Measurements from ENCODE around the gene PDLIM7.

The PDLIM7 gene

DNA sequence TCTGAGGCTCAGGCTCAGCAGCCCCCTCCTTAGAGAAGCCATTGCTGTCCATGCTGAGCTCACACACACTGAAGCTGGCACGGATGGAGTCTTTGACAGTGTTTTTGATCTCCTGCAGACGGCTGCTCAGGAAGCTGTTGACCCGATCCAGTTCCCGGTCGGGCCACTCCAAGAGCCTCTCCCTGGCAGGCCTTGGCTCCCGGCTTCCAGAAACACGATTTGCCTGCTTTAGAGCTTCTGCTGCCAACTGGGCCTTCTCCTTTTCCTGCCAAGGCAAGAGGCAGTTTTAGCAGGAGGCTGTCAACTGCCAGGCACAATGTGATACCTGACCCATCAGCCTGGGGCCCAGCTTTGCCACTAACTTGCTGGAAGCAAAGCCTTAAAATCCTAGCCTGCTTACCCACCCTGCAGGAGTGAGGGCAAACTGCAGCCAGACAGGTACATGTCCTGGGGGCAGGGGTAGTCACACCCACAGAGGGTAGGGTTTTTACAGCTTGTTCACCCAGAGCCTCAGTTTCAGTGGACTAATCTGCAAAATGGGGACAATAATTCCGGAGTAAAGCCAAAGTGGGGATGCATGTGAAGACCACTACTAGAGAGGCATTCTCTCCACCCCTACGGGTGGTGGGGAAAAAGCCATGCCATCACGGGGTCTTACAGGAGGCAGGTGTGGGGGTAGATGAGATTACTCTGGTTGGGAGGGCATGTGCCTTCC is 27.7 kb upstream of the PDLIM7 start:
- no peak for DNase-seq (ENCODE audit: low read depth in 2 of 3, low spot score in 1 of 3)

GRCh38 chr5:177524539-177524900 is 27.1 kb upstream of the PDLIM7 start:
- no peak for DNase-seq (ENCODE audit: low read depth in 2 of 3, low spot score in 1 of 3)

- DNase-seq (ENCODE audit: low read depth in 2 of 3, low spot score in 1 of 3) = no peak
Measured at GRCh38 chr5:177523711-177524538, 26.5 kb upstream of the PDLIM7 start.

DNA sequence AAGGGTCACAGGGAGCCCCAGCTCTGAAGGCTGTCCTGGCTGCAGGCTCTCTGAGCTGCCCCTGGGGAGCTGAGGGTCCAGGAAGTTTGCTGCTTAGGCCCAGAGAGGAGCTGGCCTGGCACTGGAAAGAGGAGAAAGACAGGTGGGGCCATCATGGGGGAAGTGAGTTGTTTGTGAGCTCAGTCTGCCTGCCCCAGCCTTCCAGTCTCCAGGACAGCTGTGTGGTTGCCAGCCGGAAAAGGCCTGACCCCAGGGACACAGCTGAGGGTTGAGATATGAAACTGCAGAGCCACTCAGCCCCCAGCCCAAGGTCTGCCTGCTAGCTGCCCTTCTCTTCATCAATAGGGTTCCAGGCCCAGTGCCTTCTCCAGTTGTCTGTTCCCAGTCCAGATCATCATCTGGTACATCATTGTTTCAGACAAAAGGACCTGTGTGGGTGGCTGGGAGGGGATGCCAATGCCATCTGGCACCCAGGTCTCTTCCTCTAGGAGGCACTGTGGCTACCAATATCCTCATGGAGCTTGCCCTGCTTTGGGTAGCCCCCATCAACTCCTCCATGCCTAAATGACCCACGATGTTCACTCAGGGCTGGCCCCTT is 23.6 kb upstream of the PDLIM7 start:
- DNase-seq (ENCODE audit: low read depth in 2 of 3, low spot score in 1 of 3) = no peak

GRCh38 chr5:177520271-177520670 is 22.9 kb upstream of the PDLIM7 start:
- DNase-seq (ENCODE audit: low read depth in 2 of 3, low spot score in 1 of 3) = no peak

DNA sequence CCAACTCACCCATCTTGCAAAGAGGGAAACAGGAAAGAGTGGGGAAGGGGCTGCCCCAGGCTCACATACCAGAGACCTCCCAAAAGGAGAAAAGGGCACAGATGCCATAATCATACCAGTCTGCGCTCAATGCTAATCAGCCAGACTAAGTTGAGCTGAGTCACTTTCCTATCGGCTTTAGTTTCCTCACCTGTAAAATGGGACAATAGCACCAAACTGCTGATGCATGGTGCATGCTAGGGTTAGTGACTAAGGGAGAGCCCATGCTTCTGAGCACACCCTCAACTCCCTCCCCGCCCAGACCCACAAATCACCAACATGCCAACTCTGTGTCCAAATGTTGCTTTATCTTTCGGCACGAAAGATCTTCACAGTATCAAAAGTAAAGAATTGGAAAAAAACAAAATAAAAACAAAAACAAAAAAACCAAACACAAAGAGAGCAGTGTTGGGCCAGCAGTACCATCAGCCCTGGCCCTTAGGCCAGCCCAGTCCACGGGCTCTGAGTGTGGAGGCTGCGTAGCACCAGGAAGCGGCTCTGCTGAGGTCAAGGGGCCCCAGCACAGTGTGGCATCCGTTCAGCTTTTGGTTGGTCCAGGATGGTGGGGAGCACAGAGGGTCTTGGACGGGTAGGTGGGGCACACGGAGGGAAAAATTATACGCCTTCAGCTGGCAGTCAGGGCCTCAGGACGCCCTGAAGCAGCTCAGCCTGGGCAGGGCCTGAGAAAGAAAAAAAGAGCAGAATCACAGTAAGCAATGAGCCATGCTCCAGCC is 22.2 kb upstream of the PDLIM7 start:
- no peak for DNase-seq (ENCODE audit: low read depth in 2 of 3, low spot score in 1 of 3)

DNA sequence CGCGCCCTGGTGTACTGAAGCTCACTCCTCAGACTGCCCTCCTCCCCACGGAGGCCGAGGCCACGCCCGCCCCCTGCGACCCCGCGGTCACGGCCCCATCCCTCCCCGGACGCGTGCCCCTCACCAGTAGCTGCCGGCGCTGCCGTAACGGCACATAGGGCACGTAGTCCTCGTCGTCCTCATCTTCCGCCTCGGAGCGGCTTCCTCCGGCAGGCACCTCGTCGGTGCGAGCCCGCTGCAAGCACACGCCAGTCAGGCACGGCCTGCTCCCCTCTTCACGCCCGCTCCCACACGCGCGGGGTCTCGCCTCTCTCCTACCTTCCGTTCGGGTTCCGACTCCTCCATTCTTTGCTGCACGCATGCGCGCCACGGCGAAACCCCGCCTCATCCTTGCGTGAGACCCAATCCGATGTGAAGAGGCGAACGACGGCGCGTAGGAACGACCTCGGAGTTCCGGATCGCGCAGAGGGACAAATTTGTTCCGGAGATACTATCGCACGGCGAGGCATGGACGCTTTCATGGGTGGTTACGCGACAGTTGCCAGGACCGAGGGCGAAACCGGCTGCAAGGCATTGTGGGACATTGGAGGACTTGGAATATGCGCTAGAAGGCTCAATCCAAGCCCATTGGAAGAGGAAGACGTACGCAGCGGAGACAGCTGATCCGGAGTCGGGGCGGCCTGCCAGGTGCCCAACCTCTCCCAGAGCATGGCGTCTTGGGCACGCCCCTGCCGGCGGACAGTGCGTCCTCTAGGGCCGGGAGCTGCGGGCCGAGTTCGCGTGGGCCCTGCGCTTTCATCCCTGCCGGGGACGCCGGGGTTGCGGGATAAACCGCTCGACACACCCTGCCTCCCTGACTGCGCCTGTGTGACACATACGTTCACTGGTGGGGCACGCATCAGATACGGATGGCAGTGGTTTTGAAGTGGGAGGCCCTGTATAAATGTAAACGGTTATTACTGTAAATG is 19.5 kb upstream of the PDLIM7 start, which contains the start of gene DDX41:
Gene DDX41, minus strand, starts transcription at position 361 of the 968 bp plus-strand sequence. Its CDS starts 16 bp downstream, at position 345.
- DNase-seq (ENCODE audit: low read depth in 2 of 3, low spot score in 1 of 3) = peak; percentile 94 to 95 (median 94)

DNA sequence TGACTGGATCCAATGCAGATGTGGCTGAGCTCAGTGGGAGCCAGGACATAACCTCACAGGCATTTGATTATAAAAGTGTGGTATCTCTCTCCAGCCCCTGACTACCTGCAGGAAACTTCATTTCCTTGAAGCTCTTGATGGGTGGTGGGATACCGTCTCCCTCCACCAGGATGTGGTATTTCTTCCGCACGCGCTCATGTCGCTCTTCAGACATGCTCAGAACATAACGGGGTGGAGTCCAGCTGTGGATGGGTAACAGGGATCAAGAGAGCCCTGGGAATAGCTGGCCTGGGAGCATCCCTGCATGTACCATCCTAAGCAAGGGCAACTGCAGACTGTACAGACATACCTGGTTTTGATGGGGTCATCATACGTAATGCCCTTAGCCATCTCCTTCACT is 18.2 kb upstream of the PDLIM7 start:
- no peak for DNase-seq (ENCODE audit: low read depth in 2 of 3, low spot score in 1 of 3)

GRCh38 chr5:177514541-177514940 is 17.1 kb upstream of the PDLIM7 start:
- no peak for DNase-seq (ENCODE audit: low read depth in 2 of 3, low spot score in 1 of 3)

GRCh38 chr5:177513500-177513899 is 16.1 kb upstream of the PDLIM7 start:
- no peak for DNase-seq (ENCODE audit: low read depth in 2 of 3, low spot score in 1 of 3)

DNA sequence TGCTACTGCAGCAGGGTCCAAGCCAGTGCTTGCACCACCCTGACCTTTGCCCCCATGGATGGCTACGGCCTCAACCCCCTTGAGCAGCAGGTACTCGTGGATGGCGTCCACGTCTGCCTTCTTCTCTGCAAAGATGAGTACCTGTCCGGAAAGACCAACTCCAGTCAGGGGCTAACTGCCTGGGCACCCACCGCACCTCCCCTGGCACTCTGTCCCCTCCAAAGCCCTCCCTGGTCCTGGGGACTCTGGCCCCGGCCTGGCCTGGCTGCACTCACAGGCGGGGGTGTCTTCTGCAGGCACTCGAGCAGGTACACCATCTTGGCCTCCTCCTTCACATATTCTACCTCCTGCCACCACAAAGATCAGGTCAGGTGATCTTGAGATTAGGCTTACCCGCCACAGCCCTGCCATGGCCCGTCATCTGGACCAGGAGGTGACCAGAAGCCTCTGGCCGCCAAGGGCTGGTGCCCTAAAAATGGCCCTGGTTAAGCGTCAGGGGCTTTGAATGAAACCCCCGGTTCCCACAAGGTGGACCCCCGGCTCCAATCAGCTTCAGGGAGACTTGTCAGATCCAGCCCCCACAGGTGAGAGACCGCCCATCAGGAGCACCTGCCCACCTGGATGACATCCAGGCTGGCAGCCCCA is 15.5 kb upstream of the PDLIM7 start:
- no peak for DNase-seq (ENCODE audit: low read depth in 2 of 3, low spot score in 1 of 3)

- no peak for DNase-seq (ENCODE audit: low read depth in 2 of 3, low spot score in 1 of 3)
Measured at GRCh38 chr5:177511796-177512675, 14.6 kb upstream of the PDLIM7 start.

- DNase-seq (ENCODE audit: low read depth in 2 of 3, low spot score in 1 of 3) = no peak
Measured at GRCh38 chr5:177511181-177511580, 13.8 kb upstream of the PDLIM7 start.

- DNase-seq (ENCODE audit: low read depth in 2 of 3, low spot score in 1 of 3) = no peak
Measured at GRCh38 chr5:177510567-177511053, 13.2 kb upstream of the PDLIM7 start.

DNA sequence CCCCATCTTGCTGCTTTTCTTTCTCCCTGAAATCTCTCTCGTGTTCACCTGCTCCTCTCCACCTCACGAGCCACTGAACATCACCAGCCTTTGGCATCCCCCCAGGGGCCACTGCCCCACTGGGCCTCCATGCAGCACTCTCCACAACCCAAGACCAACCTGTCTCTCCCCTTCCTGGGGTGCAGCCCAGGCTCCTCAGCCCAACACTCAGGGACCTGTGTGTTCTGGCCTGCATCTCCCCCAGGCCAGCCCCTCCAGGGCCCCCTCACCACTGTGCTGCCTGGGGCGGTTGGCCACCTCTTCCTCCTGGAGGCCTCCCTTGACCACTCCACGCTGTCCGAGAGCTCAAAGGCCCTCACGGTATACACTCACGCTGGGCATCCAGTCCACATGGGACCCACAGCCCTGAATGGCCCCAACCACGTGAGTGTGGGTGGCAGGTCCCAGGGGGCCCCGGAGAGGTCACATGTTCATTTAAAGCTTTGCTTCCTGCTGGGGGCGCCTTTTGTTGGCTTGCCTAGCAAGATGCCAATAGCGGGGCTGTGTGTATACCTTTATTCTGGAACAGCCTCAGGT is 12.7 kb upstream of the PDLIM7 start:
- DNase-seq (ENCODE audit: low read depth in 2 of 3, low spot score in 1 of 3) = no peak

DNA sequence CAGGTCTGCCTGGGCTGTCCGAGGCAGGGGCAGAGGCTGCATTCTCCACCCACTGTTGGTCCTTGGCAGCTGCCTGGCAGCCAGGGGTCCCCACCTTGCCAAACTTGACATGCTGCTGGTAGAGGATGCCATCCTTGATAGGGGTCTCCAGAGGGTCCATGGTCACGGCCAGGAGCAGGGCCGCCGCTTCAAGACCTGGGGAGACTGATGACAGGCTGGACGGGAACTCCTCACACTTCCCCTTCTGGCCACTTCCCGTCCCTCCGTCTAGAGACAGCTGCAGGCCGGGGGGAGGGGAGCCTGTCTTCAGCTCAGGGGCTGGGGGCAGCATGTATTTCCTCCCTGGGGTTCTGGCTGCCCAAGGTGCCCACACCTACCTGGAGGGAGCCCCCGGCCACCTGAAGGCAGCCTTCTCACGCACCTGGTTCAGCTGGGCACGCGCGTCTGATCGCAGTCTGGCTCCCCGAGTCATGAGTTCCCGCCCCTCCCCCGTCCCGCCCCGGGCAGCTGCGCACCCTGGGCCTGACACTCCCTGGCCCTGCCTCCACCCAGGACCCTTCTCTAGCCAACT is 12.1 kb upstream of the PDLIM7 start, which contains the start of gene DOK3:
Gene DOK3, minus strand, starts transcription at position 446 of the 571 bp plus-strand sequence. Its CDS starts 286 bp downstream, at position 160.
- DNase-seq (ENCODE audit: low read depth in 2 of 3, low spot score in 1 of 3) = no peak

DNA sequence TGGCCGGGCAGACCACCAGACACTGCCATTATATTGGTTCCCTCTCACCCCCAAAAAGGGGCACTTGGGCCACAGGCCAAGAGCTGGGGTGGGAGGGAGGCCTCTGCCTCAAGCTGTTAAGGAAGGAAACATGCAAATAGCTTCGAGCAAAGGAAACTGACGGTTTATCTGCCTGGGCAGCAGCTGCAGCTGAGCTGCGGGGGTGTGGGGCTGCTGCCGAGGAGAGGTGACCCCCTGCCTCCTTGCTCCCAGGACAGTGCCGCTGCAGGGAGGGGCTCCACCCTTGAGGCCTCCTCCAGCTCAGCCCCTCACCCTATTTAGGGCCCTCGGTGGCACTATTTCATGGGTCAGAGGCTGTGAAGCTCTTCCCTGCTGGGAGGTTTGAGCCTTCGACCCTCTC is 11.4 kb upstream of the PDLIM7 start:
- DNase-seq (ENCODE audit: low read depth in 2 of 3, low spot score in 1 of 3) = no peak

DNA sequence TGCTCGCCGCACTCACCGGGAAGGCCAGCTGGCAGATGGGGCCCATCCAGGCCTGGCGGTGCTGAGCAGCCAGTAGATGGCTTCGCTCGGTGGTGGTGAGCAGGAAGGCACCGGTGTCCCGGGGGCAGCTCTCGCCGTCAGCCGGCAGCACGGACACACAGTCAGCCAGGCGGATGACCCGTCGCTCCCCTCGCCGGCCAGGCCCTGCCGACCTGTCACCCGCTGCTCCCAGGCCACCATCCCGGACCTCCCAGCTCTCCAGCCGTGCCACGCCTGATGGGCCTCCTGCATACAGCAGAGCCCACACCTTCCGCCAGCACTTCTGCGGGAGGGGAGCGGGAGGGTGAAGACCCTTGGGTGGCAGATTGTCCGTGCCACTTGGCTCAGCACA is 10.8 kb upstream of the PDLIM7 start:
- no peak for DNase-seq (ENCODE audit: low read depth in 2 of 3, low spot score in 1 of 3)
